Common myeloid progenitor, CD34-positive (primary cell): Measurements from ENCODE around the gene HIGD1B.

ENCODE experiments used
- CTCF ChIA-PET: fragments of 350-600 bp; sonication (Branson Sonifier 250); formaldehyde crosslinking; loops from one replicate; lab custom pipeline; 2021; ENCODE audit warnings: antibody characterized with exemption; lab: Charles Lee
- POLR2A ChIA-PET: fragments of 350-600 bp; sonication (Branson Sonifier 250); formaldehyde crosslinking; loops from one replicate; lab custom pipeline; 2021; ENCODE audit warnings: antibody characterized with exemption; lab: Charles Lee
- DNase-seq, 3 donors: peaks; one replicate each; pipeline versions ENCODE4 v3.0.0 to v3.0.0-alpha.2; 2013
- H3K27ac ChIP-seq, 2 experiments: 1 replicate in 1 of 2; 2 replicates in 1 of 2; pipeline ENCODE4 v1.7.0; 2013; ENCODE audit warnings: inconsistent platforms in 2 of 2, low read length in 2 of 2, mild to moderate bottlenecking in 2 of 2, low read depth in 1 of 2, moderate library complexity in 1 of 2; ENCODE audit not compliant: severe bottlenecking in 2 of 2, insufficient read depth in 1 of 2, poor library complexity in 1 of 2
- H3K27me3 ChIP-seq, 5 experiments: replicated peaks in 2 of 5; 1 replicate in 3 of 5; 2 replicates in 2 of 5; pipeline versions ENCODE4 v1.6.1 to v1.7.0; 2013; ENCODE audit warnings: low read length in 4 of 5, mild to moderate bottlenecking in 2 of 5, moderate library complexity in 2 of 5, inconsistent platforms in 1 of 5; ENCODE audit not compliant: insufficient read depth in 5 of 5, control insufficient read depth in 4 of 5
- H3K36me3 ChIP-seq, 4 experiments: 1 replicate in 2 of 4; 2 replicates in 2 of 4; pipeline versions ENCODE4 v1.6.1 to v1.7.0; 2013; ENCODE audit warnings: low read length in 3 of 4, control low read depth in 1 of 4, mild to moderate bottlenecking in 1 of 4; ENCODE audit not compliant: control insufficient read depth in 4 of 4, insufficient read depth in 4 of 4
- H3K4me1 ChIP-seq, 4 experiments: 1 replicate in 3 of 4; 2 replicates in 1 of 4; pipeline versions ENCODE4 v1.6.1 to v1.7.1; 2013; ENCODE audit warnings: low read length in 3 of 4, mild to moderate bottlenecking in 3 of 4, control low read depth in 1 of 4, inconsistent platforms in 1 of 4, moderate library complexity in 1 of 4; ENCODE audit not compliant: control insufficient read depth in 4 of 4, insufficient read depth in 4 of 4; ENCODE audit errors: control extremely low read depth in 1 of 4
- H3K4me3 ChIP-seq, 7 experiments: 1 replicate in 4 of 7; 2 replicates in 3 of 7; pipeline versions ENCODE4 v1.5.1 to v1.7.0; 2013; ENCODE audit warnings: mild to moderate bottlenecking in 7 of 7, low read length in 6 of 7, moderate library complexity in 6 of 7, inconsistent platforms in 2 of 7, low read depth in 2 of 7, control low read depth in 1 of 7; ENCODE audit not compliant: insufficient read depth in 4 of 7, control insufficient read depth in 1 of 7; ENCODE audit errors: extremely low read depth in 1 of 7
- H3K9me3 ChIP-seq, 5 experiments: 1 replicate in 4 of 5; 2 replicates in 1 of 5; pipeline versions ENCODE4 v1.6.1 to v1.7.1; 2013; ENCODE audit warnings: low read length in 4 of 5, mild to moderate bottlenecking in 2 of 5, inconsistent platforms in 1 of 5, low read depth in 1 of 5, moderate library complexity in 1 of 5; ENCODE audit not compliant: control insufficient read depth in 4 of 5, insufficient read depth in 2 of 5; ENCODE audit errors: control extremely low read depth in 1 of 5
- whole genome bisulfite sequencing: methylation state at CpG from one replicate; pipeline ENCODE4 v1.1.5; 2013; ENCODE audit not compliant: insufficient coverage; 5-methylcytosine and 5-hydroxymethylcytosine counted together

HIGD1B gene

DNA sequence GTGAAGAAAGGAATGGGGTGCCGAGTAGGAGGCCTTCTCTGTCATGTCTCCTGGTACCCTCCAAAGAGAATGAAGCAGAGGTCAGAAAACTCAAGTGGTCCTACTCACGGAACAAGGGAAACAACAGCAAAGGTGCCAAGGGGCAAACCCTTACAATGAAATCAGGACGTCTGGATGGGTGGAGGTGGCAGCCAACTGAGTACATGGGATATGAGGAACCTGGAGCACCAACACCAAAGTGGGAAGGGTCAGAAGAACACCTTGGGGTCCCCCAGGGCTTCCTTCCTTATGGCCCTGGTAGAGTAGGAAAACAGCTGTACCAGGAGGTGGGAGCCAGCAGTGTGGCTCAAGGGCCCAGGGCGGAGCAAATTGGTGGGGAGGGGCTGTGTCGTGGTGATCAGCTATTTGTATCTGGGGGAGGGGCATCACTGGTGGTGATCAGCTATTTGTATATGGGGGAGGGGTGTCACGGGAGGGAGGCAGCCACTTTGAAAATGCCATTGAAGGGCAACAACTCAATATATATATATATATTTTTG lies 643 bp downstream of the HIGD1B start:
- DNase-seq: no peak
- ChIA-PET CTCF (no interaction called here), POLR2A (no interaction called here)
- no peak overlapping the region for H3K4me3 ChIP-seq
- H3K27ac ChIP-seq: no peak overlapping the region
- WGBS: 92% methylated on average over 4 of the region's 6 CpGs
- peaks cover 13 to 39% (median 29%) of the 10 kb centered on the region in 4 experiments for H3K36me3 ChIP-seq
- H3K9me3 ChIP-seq: no peaks in the 10 kb centered on the region
- H3K4me1 ChIP-seq: peaks cover 0 to 2% (median 0%) of the 10 kb centered on the region in 4 experiments
- no peaks in the 10 kb centered on the region for H3K27me3 ChIP-seq

DNA sequence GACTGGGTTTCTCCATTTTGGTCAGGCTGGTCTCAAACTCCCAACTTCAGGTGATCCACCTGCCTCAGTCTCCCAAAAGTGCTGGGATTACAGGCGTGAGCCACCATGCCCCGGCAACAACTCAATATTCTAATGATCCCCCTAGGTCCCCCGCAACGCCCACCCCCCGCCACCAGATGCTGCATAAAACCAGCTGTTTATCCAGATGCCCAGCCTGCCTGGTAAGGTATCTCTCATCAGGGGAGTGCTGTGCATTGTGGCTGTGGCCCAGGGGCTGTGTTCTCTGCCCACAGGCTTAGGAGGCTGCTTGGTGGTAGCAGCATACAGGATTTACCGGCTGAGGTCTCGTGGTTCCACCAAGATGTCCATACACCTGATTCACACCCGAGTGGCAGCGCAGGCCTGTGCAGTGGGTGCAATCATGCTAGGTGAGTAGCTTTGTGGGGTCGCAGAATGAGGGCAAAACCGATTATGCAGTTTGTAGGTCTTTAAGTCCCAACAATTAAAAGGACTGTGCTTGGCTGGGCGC lies 1.3 kb downstream of the HIGD1B start:
- H3K9me3 ChIP-seq: no peaks in the 10 kb centered on the region
- DNase-seq: no peak
- WGBS: 95% methylated on average over 9 of the region's 12 CpGs
- ChIA-PET POLR2A (no interaction called here), CTCF (no interaction called here)
- no peak overlapping the region for H3K27ac ChIP-seq
- H3K4me3 ChIP-seq: no peak overlapping the region
- peaks cover 0 to 2% (median 0%) of the 10 kb centered on the region in 4 experiments for H3K4me1 ChIP-seq
- peaks cover 16 to 46% (median 36%) of the 10 kb centered on the region in 4 experiments for H3K36me3 ChIP-seq
- no peaks in the 10 kb centered on the region for H3K27me3 ChIP-seq

DNA sequence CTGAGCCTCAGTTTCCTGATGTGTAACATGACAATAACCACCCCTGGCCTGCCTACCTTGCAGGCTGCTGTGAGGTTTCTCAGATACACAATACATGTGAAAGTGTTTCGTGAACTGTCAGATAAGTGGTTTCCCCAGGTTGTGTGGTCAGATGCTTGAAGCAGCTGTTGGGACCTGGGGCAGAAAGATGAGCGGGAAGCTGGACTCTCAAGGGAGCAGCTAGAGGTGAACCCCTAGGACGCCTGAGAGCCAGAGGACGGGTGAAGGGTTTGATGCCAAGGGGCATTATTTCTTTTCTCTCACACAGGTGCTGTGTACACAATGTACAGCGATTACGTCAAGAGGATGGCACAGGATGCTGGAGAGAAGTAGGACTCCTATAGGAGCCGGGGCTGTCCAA lies 2.3 kb downstream of the HIGD1B start:
- CTCF ChIA-PET: no interaction called here

DNA sequence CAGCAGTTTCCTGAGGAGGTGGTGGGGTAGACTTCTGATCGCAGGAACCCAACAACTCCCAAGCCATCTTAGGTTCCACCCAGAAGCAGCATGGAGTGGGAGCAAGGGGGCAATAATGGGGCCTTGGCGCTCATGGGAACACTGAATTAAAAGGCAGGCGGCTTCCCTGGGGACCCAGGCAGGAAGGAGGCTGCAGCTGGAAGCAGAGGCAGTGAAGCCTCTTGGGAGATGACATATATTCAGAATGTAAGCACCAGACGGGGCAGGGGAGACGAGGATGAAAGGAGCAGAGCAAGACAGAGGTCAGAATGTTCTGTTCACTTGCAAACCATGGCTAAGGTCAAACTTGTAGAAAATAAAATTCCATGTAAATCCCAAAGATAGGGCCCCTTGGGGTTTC lies 2.9 kb downstream of the HIGD1B start:
- Histone ChIP-seq H3K27me3 (no peaks in the 10 kb centered on the region), H3K9me3 (no peaks in the 10 kb centered on the region), H3K4me3 (no peak overlapping the region), H3K27ac (no peak overlapping the region), H3K36me3 (peaks cover 21 to 60% (median 49%) of the 10 kb centered on the region in 4 experiments), H3K4me1 (peaks cover 0 to 2% (median 0%) of the 10 kb centered on the region in 4 experiments)
- WGBS: 96% methylated on average over 4 of the region's 5 CpGs
- ChIA-PET POLR2A (no interaction called here), CTCF (no interaction called here)
- no peak for DNase-seq

More for the DNA sequence above, 2.3 kb downstream of the HIGD1B start:
- Histone ChIP-seq H3K27ac (no peak overlapping the region), H3K4me3 (no peak overlapping the region), H3K9me3 (no peaks in the 10 kb centered on the region), H3K36me3 (peaks cover 20 to 56% (median 45%) of the 10 kb centered on the region in 4 experiments), H3K27me3 (no peaks in the 10 kb centered on the region), H3K4me1 (peaks cover 0 to 2% (median 0%) of the 10 kb centered on the region in 4 experiments)
- 91% methylated on average over 6 of the region's 7 CpGs for WGBS
- POLR2A ChIA-PET: no interaction called here
- no peak for DNase-seq

DNA sequence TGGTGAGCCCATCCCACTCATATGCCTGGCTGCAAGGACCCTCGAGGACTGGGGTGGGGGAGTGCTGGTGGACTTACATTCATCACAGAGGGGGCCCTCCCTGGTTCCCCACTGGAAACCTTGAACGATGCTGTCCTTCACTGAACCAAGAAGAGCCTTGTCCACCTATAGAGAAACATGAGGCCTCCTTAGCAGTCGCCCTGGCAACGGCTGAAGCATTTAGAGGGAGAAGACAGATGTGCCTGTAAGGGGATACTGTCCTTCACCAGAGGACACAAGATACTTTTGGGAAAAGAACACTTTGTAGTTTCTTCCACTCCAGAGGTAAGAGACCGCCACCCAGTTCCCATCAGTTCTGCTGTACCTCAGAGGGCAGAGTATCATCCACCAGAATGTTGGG lies 6.5 kb downstream of the HIGD1B start:
- no peaks in the 10 kb centered on the region for H3K9me3 ChIP-seq
- ChIA-PET CTCF (interaction anchor here (1.8 kb wide), 1 partner anchor 25 kb away, joined by 4 read pairs; no protein-coding TSS in a partner anchor), POLR2A (no interaction called here)
- no peaks in the 10 kb centered on the region for H3K27me3 ChIP-seq
- 95% methylated on average over 3 of the region's 5 CpGs for WGBS
- no peak for DNase-seq
- peaks cover 32 to 87% (median 72%) of the 10 kb centered on the region in 4 experiments for H3K36me3 ChIP-seq
- H3K27ac ChIP-seq: no peak overlapping the region
- H3K4me1 ChIP-seq: peaks cover 0 to 2% (median 0%) of the 10 kb centered on the region in 4 experiments
- no peak overlapping the region for H3K4me3 ChIP-seq

GRCh38 chr17:44859701-44860100 lies 12.0 kb downstream of the HIGD1B start:
- no peak for DNase-seq
- 100% methylated on average over 2 of the region's 5 CpGs for WGBS
- H3K9me3 ChIP-seq: no peaks in the 10 kb centered on the region
- no peak overlapping the region for H3K27ac ChIP-seq
- no peaks in the 10 kb centered on the region for H3K27me3 ChIP-seq
- CTCF ChIA-PET: interaction anchor here (1.0 to 2.2 kb wide), 3 partner anchors 19 to 87 kb away, joined by 3 to 8 read pairs (median 5); no protein-coding TSS in a partner anchor
- POLR2A ChIA-PET: no interaction called here
- H3K36me3 ChIP-seq: peaks cover 34 to 89% (median 76%) of the 10 kb centered on the region in 4 experiments
- no peak overlapping the region for H3K4me3 ChIP-seq
- H3K4me1 ChIP-seq: no peaks in the 10 kb centered on the region

- Histone ChIP-seq H3K4me3 (no peak overlapping the region), H3K36me3 (peaks cover 31 to 85% (median 71%) of the 10 kb centered on the region in 4 experiments), H3K27ac (no peak overlapping the region), H3K27me3 (no peaks in the 10 kb centered on the region), H3K9me3 (no peaks in the 10 kb centered on the region), H3K4me1 (no peaks in the 10 kb centered on the region)
- CTCF ChIA-PET: interaction anchor here (0.9 to 10.6 kb wide), 6 partner anchors 15 to 158 kb away, joined by 3 to 192 read pairs (median 4); partner anchors contain the start of gene HIGD1B
- POLR2A ChIA-PET: no interaction called here
- WGBS: 99% methylated on average over 8 of the region's 9 CpGs
- no peak for DNase-seq
Observed at GRCh38 chr17:44862278-44862914, 14.7 kb downstream of the HIGD1B start.
